Dermis microvascular lymphatic vessel endothelial cell (primary cell): ENCODE results near the gene SRMS. TPM values are rescaled to one million over a fixed set of nuclear protein-coding genes. Genes with fewer than 3 reads are reported as not detected.

Source experiments
- DNase-seq, 2 donors: peaks; one replicate each; pipeline versions ENCODE4 v3.0.0 to v3.0.0-alpha.2; 2010; ENCODE audit warnings: low read depth in 2 of 2
- total RNA-seq: library from RNA; depleted of rRNA; stranded (reverse); fragments of >200 nt; gene quantifications from 2 replicates; pipeline ENCODE4 v1.2.1, GENCODE V29; 2014

The SRMS gene
- total RNA-seq, 1 donor from 2014 or later: not detected

- peak; percentile 5 to 58 for DNase-seq
Measured at GRCh38 chr20:63553933-63554290, 6.4 kb upstream of the SRMS start, which contains the start of gene FNDC11. TSS of gene FNDC11 (plus strand) at chr20:63554159. CDS start at chr20:63555664, 1,505 bp downstream.

- peak; percentile 86 to 94 for DNase-seq
Measured at GRCh38 chr20:63553251-63553932, 5.8 kb upstream of the SRMS start.

GRCh38 chr20:63552481-63553249, 5.1 kb upstream of the SRMS start:
- DNase-seq: no peak

GRCh38 chr20:63551068-63551467, 3.5 kb upstream of the SRMS start:
- DNase-seq: no peak

GRCh38 chr20:63549679-63550282, 2.2 kb upstream of the SRMS start:
- no peak for DNase-seq

- DNase-seq: no peak
Measured at GRCh38 chr20:63549019-63549418, 1.5 kb upstream of the SRMS start.

GRCh38 chr20:63548542-63548941, 993 bp upstream of the SRMS start:
- DNase-seq: no peak

- no peak for DNase-seq
Measured at GRCh38 chr20:63546956-63547724, 409 bp downstream of the SRMS start.

- DNase-seq: no peak
Measured at GRCh38 chr20:63546256-63546955, 1.1 kb downstream of the SRMS start.

GRCh38 chr20:63545814-63546213, 1.7 kb downstream of the SRMS start:
- no peak for DNase-seq

- no peak for DNase-seq
Measured at GRCh38 chr20:63544958-63545516, 2.5 kb downstream of the SRMS start.

- no peak for DNase-seq
Measured at GRCh38 chr20:63544241-63544957, 3.1 kb downstream of the SRMS start.

GRCh38 chr20:63543733-63544132, 3.8 kb downstream of the SRMS start:
- no peak for DNase-seq

- DNase-seq: no peak
Measured at GRCh38 chr20:63543131-63543530, 4.4 kb downstream of the SRMS start.

GRCh38 chr20:63542696-63543095, 4.9 kb downstream of the SRMS start:
- no peak for DNase-seq

GRCh38 chr20:63542031-63542559, 5.5 kb downstream of the SRMS start:
- no peak for DNase-seq

GRCh38 chr20:63541371-63541770, 6.2 kb downstream of the SRMS start:
- DNase-seq: no peak

GRCh38 chr20:63540417-63541186, 6.9 kb downstream of the SRMS start:
- DNase-seq: no peak
